K562 (cell line): ENCODE data around the gene CCNY. TPM values are rescaled to one million over a fixed set of nuclear protein-coding genes. Genes with fewer than 3 reads are reported as not detected.

Experiments used
- ATAC-seq: fragments of 200-7000 bp; cut with Tn5 transposase; 3 replicates; pipeline ENCODE4 v1.9.1; 2020; ENCODE audit warnings: moderate library complexity
- BruUV-seq: library from RNA; stranded (reverse); fragments of 400-500 nt; replicated peaks from 2 replicates; lab custom pipeline; 2021; lab: Mats Ljungman, UMichigan
- CTCF ChIA-PET: fragments of 300-600 bp; formaldehyde crosslinking; extraction: SDS; loops from one replicate; lab custom pipeline; 2021; ENCODE audit warnings: low intra/inter-chr PET ratio; lab: Yijun Ruan, JAX
- POLR2A ChIA-PET: fragments of 300-600, 350-650 bp; sonication (Branson Sonifier 250); formaldehyde crosslinking; extraction: SDS; loops from one replicate; lab custom pipeline; 2021; ENCODE audit warnings: antibody characterized with exemption, inconsistent platforms; lab: Yijun Ruan, JAX
- DNase-seq, 4 experiments: peaks; one replicate each; pipeline versions ENCODE4 v3.0.0 to v3.0.0-alpha.2; 2011 to 2018; ENCODE audit warnings: low spot score in 3 of 4, mixed read lengths in 3 of 4; ENCODE audit errors: extremely low read depth in 1 of 4
- FAIRE-seq: peaks from 2 replicates; lab custom pipeline; 2011; peaks lifted over from hg19 to GRCh38; lab: Jason Lieb, UNC
- H2AFZ ChIP-seq: 2 replicates; pipeline ENCODE4 v1.6.0; 2011; ENCODE audit warnings: low read depth, low read length, control low read depth, inconsistent platforms
- H3K27ac ChIP-seq: fragments of 200-600 bp; 3 replicates; pipeline ENCODE4 v1.8.0; 2011; ENCODE audit warnings: low read depth, mild to moderate bottlenecking, control low read depth, inconsistent platforms, low read length, moderate library complexity, mixed read lengths; ENCODE audit errors: extremely low read depth
- H3K27me3 ChIP-seq, 2 experiments: fragments of 300-600 bp in 1 of 2; 2 replicates in 1 of 2; 3 replicates in 1 of 2; pipeline versions ENCODE4 v1.6.0 to v1.8.0; 2011; ENCODE audit warnings: inconsistent platforms in 2 of 2, low read length in 2 of 2, mild to moderate bottlenecking in 1 of 2, mixed read lengths in 1 of 2, moderate library complexity in 1 of 2; ENCODE audit not compliant: control insufficient read depth in 2 of 2, insufficient read depth in 2 of 2
- H3K36me3 ChIP-seq: fragments of 300-600 bp; 3 replicates; pipeline ENCODE4 v1.8.0; 2011; ENCODE audit warnings: mild to moderate bottlenecking, low read length, inconsistent platforms; ENCODE audit not compliant: control insufficient read depth, insufficient read depth
- H3K4me1 ChIP-seq, 2 experiments: fragments of 200-600 bp in 1 of 2; replicated peaks in 1 of 2; 2 replicates in 1 of 2; 3 replicates in 1 of 2; pipeline versions ENCODE4 v1.5.1 to v1.8.0; 2011; ENCODE audit warnings: inconsistent platforms in 2 of 2, low read length in 2 of 2, mild to moderate bottlenecking in 1 of 2, mixed read lengths in 1 of 2, moderate library complexity in 1 of 2; ENCODE audit not compliant: control insufficient read depth in 2 of 2, insufficient read depth in 2 of 2
- H3K4me2 ChIP-seq: 2 replicates; pipeline ENCODE4 v1.6.1; 2011; ENCODE audit warnings: low read length, control low read depth, inconsistent platforms, mixed read lengths; ENCODE audit not compliant: insufficient read depth
- H3K4me3 ChIP-seq: fragments of 200-600 bp; sonication (generic), shearing (Covaris generic); 2 replicates; pipeline ENCODE4 v1.5.1; 2016; ENCODE audit warnings: control low read depth, inconsistent platforms
- H3K79me2 ChIP-seq: fragments of 200-600 bp; 3 replicates; pipeline ENCODE4 v1.8.0; 2011; ENCODE audit warnings: low read length, inconsistent platforms; ENCODE audit not compliant: control insufficient read depth, insufficient read depth
- H3K9ac ChIP-seq, 2 experiments: 2 replicates each; pipeline versions ENCODE4 v1.6.0 to v1.6.1; 2011; ENCODE audit warnings: low read depth in 2 of 2, low read length in 2 of 2, control low read depth in 1 of 2, inconsistent platforms in 1 of 2, mild to moderate bottlenecking in 1 of 2, mixed read lengths in 1 of 2; ENCODE audit not compliant: insufficient read depth in 1 of 2
- H3K9me1 ChIP-seq: one replicate; pipeline ENCODE4 v1.6.0; 2011; ENCODE audit warnings: inconsistent platforms, mild to moderate bottlenecking, low read length, moderate library complexity; ENCODE audit not compliant: control insufficient read depth, insufficient read depth
- H3K9me3 ChIP-seq: replicated peaks from 2 replicates; pipeline ENCODE4 v1.5.1; 2011; ENCODE audit warnings: low read depth, low read length, inconsistent platforms; ENCODE audit not compliant: control insufficient read depth, insufficient read depth
- H4K20me1 ChIP-seq: replicated peaks from 2 replicates; pipeline ENCODE4 v1.6.1; 2011; ENCODE audit warnings: low read length, inconsistent platforms, mixed read lengths; ENCODE audit not compliant: control insufficient read depth, insufficient read depth
- BHLHE40 ChIP-seq: IDR thresholded peaks from 2 replicates; pipeline ENCODE4 v1.6.1; 2011; ENCODE audit warnings: low read length, improper control_type of control experiment
- MBD2 ChIP-seq: sonication (generic); IDR thresholded peaks from 2 replicates; pipeline ENCODE4 v1.6.1; 2016; ENCODE audit warnings: low read depth, borderline replicate concordance
- NCOA4 ChIP-seq: fragments of 450-650 bp; IDR thresholded peaks from 2 replicates; pipeline ENCODE4 v1.6.1; 2018; ENCODE audit warnings: mild to moderate bottlenecking; ENCODE audit not compliant: partially characterized antibody
- NFE2 ChIP-seq: IDR thresholded peaks from 2 replicates; pipeline ENCODE4 v1.6.1; 2014; ENCODE audit warnings: antibody characterized with exemption, low read depth
- PYGO2 ChIP-seq: fragments of 450-650 bp; IDR thresholded peaks from 2 replicates; pipeline ENCODE4 v1.6.1; 2016; ENCODE audit warnings: mild to moderate bottlenecking, missing genetic modification characterization, moderate library complexity, missing compliant biosample characterization
- SREBF1 ChIP-seq: fragments of 150-350 bp; IDR thresholded peaks from 2 replicates; pipeline ENCODE4 v1.6.1; 2014; ENCODE audit warnings: antibody characterized with exemption, low read depth, low read length, borderline replicate concordance
- WGBS: fragments of 100-300 bp; shearing (Covaris generic); methylation state at CpG from one replicate; pipeline ENCODE4 v1.1.6; 2016; ENCODE audit warnings: low coverage, mixed read lengths; ENCODE audit not compliant: insufficient coverage; ENCODE audit errors: missing lambda C conversion rate; 5-methylcytosine and 5-hydroxymethylcytosine counted together
- in situ Hi-C: fragments of 300-500 bp; cut with MboI; formaldehyde crosslinking; loops from 4 replicates; pipeline ENCODE4 v1.15.0; 2018; ENCODE audit warnings: inconsistent platforms, mixed read lengths
- intact Hi-C: fragments of 100-400 bp; cut with micrococcal nuclease; formaldehyde crosslinking; loops from 2 replicates; pipeline ENCODE4 v1.14.2; 2022
- polyA plus RNA-seq, 8 experiments: library from polyadenylated mRNA; depleted of rRNA in 4 of 8; stranded (reverse) in 5 of 8; unstranded in 3 of 8; fragments of >200 nt; fragmentation: Nextera tagmentation in 2 of 8; fragmentation: Illumina TruSeq in 1 of 8; extraction: Ambion mirVana in 2 of 8; extraction: Trizol in 1 of 8; gene quantifications; 2 replicates each; pipeline versions ENCODE4 v1.2.1 to v1.2.3, GENCODE V29; 2011 to 2014; ENCODE audit warnings: inconsistent platforms in 1 of 8, missing spikeins in 1 of 8
- total RNA-seq, 7 experiments: library from RNA; depleted of rRNA in 6 of 7; stranded (reverse); fragments of >200 nt in 6 of 7; fragmentation: Illumina TruSeq in 2 of 7; extraction: Trizol in 2 of 7; gene quantifications; 2 replicates each; pipeline versions ENCODE4 v1.2.1 to v1.2.3, GENCODE V29; 2011 to 2021; ENCODE audit warnings: low replicate concordance in 1 of 7

The CCNY gene
- total and polyA plus RNA-seq, 9 of the 15 experiments (the other 6 are each of a cell fraction or from before 2014, with no cell fraction given): 8.4 to 109 (median 38.6) TPM

GRCh38 chr10:35466661-35467060 is 130.4 kb downstream of the CCNY start:
- Histone ChIP-seq H3K4me3 (no peak overlapping the region), H3K27me3 (no peaks in the 10 kb centered on the region), H3K4me1 (peaks cover 12 to 69% of the 10 kb centered on the region in 2 experiments), H3K9me1 (peaks cover 7% of the 10 kb centered on the region), H3K9ac (no peak overlapping the region; a peak in 1 of 4 replicates), H3K4me2 (peak overlapping the region; percentile 26; the same call in 1 of the 2 replicates), H4K20me1 (peaks cover 51% of the 10 kb centered on the region), H3K27ac (no peak overlapping the region), H2AFZ (no peak overlapping the region), H3K9me3 (no peaks in the 10 kb centered on the region), H3K79me2 (peaks cover 100% of the 10 kb centered on the region), H3K36me3 (no peaks in the 10 kb centered on the region)
- no peak for TF ChIP-seq NCOA4
- no peak for TF ChIP-seq MBD2
- TF ChIP-seq SREBF1: no peak
- no peak for TF ChIP-seq BHLHE40
- ChIA-PET POLR2A (interaction anchor here (0.7 kb wide), 1 partner anchor 46 kb away, joined by 4 read pairs; no protein-coding TSS in a partner anchor), CTCF (no interaction called here)
- intact Hi-C loops: no loop called here
- ATAC-seq (no peak; the same call in 2 of the 3 replicates), FAIRE-seq (no peak), DNase-seq (no peak)
- WGBS: 88% methylated on average over 4 of the region's 4 CpGs
- no TSS peak for BruUV-seq
- in situ Hi-C loops: no loop called here

GRCh38 chr10:35467186-35467585 is 130.9 kb downstream of the CCNY start:
- Histone ChIP-seq H3K79me2 (peaks cover 100% of the 10 kb centered on the region), H3K9me1 (peaks cover 7% of the 10 kb centered on the region), H3K4me2 (no peak overlapping the region), H3K4me3 (no peak overlapping the region), H3K4me1 (peaks cover 12 to 68% of the 10 kb centered on the region in 2 experiments), H3K9ac (no peak overlapping the region), H2AFZ (no peak overlapping the region), H3K27me3 (no peaks in the 10 kb centered on the region), H3K36me3 (no peaks in the 10 kb centered on the region), H4K20me1 (peaks cover 50% of the 10 kb centered on the region), H3K27ac (no peak overlapping the region), H3K9me3 (no peaks in the 10 kb centered on the region)
- FAIRE-seq (no peak), DNase-seq (peak in 1 of 4 experiments; percentile 23), ATAC-seq (0 out of 3 replicates have a peak, but pooled peaks have one; percentile 19)
- ChIA-PET CTCF (no interaction called here), POLR2A (no interaction called here)
- no TSS peak for BruUV-seq
- TF ChIP-seq NFE2: 0 out of 2 replicates have a peak, but pooled peaks have one; percentile 27
- TF ChIP-seq PYGO2 (tag): no peak
- intact Hi-C loops (no loop called here), in situ Hi-C loops (no loop called here)
